Uterus (tissue), 2 donors: ENCODE data around the gene PP2D1.

Experiments used
- CTCF ChIP-seq, 4 experiments: fragments of 200-600 bp in 2 of 4; fragments of 450-650 bp in 2 of 4; sonication (generic) in 2 of 4; IDR thresholded peaks; one replicate each; pipeline ENCODE4 v1.5.1; 2016 to 2019; ENCODE audit warnings: antibody characterized with exemption in 4 of 4, mild to moderate bottlenecking in 2 of 4, moderate library complexity in 1 of 4
- POLR2A ChIP-seq, 2 donors: fragments of 450-650 bp; IDR thresholded peaks; one replicate each; pipeline ENCODE4 v1.6.1; 2016; ENCODE audit warnings: antibody characterized with exemption in 2 of 2, mild to moderate bottlenecking in 1 of 2, moderate library complexity in 1 of 2

GRCh38 chr3:20051123-20051806 lies 39.2 kb upstream of the PP2D1 start:
- no peak for TF ChIP-seq CTCF (IDR thresholded peaks at IDR 0.05)
- no peak for TF ChIP-seq POLR2A (IDR thresholded peaks at IDR 0.05)
